ENCODE data around the gene CRYBG1.

DNA sequence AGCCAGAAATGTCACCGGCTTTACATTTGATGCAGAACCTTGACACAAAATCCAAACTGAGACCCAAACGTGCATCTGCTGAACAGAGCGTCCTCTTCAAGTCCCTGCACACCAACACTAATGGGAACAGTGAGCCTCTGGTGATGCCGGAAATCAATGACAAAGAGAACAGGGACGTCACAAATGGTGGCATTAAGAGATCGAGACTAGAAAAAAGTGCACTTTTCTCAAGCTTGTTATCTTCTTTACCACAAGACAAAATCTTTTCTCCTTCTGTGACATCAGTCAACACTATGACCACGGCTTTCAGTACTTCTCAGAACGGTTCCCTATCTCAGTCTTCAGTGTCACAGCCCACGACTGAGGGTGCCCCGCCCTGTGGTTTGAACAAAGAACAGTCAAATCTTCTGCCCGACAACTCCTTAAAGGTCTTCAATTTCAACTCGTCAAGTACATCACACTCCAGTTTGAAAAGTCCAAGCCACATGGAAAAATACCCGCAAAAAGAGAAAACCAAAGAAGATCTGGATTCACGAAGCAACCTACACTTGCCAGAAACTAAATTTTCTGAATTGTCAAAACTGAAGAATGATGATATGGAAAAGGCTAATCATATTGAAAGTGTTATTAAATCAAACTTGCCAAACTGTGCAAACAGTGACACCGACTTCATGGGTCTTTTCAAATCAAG, 160.3 kb downstream of the CRYBG1 start:
- TF ChIP-seq MXI1 (conservative IDR thresholded peaks at IDR 0.05; ENCODE audit: poor library complexity, severe bottlenecking) (no peak), EP300 (conservative IDR thresholded peaks at IDR 0.05; ENCODE audit: poor library complexity, severe bottlenecking) (no peak), POLR2AphosphoS5 (IDR thresholded peaks at IDR 0.05) (no peak), SMC3 (conservative IDR thresholded peaks at IDR 0.05; ENCODE audit: poor library complexity) (no peak)
- TF ChIP-seq, protein P1, sequence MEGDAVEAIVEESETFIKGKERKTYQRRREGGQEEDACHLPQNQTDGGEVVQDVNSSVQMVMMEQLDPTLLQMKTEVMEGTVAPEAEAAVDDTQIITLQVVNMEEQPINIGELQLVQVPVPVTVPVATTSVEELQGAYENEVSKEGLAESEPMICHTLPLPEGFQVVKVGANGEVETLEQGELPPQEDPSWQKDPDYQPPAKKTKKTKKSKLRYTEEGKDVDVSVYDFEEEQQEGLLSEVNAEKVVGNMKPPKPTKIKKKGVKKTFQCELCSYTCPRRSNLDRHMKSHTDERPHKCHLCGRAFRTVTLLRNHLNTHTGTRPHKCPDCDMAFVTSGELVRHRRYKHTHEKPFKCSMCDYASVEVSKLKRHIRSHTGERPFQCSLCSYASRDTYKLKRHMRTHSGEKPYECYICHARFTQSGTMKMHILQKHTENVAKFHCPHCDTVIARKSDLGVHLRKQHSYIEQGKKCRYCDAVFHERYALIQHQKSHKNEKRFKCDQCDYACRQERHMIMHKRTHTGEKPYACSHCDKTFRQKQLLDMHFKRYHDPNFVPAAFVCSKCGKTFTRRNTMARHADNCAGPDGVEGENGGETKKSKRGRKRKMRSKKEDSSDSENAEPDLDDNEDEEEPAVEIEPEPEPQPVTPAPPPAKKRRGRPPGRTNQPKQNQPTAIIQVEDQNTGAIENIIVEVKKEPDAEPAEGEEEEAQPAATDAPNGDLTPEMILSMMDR (IDR thresholded peaks at IDR 0.05; ENCODE audit: poor library complexity, severe bottlenecking): no peak
- TF ChIP-seq, protein P2, sequence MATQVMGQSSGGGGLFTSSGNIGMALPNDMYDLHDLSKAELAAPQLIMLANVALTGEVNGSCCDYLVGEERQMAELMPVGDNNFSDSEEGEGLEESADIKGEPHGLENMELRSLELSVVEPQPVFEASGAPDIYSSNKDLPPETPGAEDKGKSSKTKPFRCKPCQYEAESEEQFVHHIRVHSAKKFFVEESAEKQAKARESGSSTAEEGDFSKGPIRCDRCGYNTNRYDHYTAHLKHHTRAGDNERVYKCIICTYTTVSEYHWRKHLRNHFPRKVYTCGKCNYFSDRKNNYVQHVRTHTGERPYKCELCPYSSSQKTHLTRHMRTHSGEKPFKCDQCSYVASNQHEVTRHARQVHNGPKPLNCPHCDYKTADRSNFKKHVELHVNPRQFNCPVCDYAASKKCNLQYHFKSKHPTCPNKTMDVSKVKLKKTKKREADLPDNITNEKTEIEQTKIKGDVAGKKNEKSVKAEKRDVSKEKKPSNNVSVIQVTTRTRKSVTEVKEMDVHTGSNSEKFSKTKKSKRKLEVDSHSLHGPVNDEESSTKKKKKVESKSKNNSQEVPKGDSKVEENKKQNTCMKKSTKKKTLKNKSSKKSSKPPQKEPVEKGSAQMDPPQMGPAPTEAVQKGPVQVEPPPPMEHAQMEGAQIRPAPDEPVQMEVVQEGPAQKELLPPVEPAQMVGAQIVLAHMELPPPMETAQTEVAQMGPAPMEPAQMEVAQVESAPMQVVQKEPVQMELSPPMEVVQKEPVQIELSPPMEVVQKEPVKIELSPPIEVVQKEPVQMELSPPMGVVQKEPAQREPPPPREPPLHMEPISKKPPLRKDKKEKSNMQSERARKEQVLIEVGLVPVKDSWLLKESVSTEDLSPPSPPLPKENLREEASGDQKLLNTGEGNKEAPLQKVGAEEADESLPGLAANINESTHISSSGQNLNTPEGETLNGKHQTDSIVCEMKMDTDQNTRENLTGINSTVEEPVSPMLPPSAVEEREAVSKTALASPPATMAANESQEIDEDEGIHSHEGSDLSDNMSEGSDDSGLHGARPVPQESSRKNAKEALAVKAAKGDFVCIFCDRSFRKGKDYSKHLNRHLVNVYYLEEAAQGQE (IDR thresholded peaks at IDR 0.05; ENCODE audit: borderline replicate concordance): no peak
